Colon (tissue), 2 donors: Measurements from ENCODE around the gene B4GALT1.

Experiments used
- FAIRE-seq: peaks from 2 replicates; lab custom pipeline; 2012; peaks lifted over from hg19 to GRCh38; lab: Jason Lieb, UNC
- donor health status: control.
- donor health status: control.

B4GALT1 gene

DNA sequence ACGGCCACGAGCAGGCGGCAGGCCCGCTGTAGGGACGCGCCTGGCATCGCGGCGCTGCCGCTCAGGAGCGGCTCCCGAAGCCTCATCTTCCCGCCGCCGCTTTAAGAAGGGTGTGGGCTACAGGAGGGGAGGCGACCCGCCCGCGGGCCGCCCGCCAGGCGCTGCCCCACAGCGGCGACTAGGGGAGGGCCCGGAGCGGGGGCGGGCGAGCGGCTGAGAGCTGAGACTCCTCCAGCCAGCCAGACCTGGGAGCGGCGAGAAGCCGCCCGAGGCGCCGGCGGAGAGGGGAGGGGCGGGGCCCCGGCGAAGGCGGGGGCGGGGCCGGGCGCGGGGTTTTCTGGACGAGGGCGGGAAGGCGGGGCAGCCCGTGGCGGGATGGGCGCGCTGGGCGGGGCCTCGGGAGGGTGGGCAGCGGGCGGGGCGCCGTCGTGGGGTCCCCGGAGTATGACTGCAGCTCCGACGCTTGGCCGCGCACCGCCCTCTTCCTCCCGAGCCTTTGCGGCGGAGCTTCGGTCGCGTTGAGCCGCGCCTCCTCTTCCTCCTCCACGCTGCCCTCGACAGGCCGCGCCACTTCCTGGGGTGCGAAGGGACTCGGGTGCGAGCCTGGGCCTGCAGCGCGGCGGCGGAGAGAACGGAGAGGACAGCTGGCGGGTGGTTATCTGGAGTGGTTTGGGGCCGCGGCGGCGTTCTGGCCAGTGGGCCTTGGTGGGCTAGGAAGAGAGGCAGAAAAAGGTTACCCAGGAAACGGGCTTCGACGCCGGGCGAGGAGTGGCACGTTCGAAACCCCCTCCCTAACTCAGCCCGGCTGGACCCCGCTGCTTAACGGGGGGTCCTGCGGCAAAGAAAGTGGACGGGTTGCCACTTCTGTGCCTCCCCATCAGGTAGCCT lies at the start of gene B4GALT1:
B4GALT1 (minus strand) TSS at position 253 of the 888 bp plus-strand sequence; CDS start at position 86, 167 bp downstream.
- no peak for FAIRE-seq

DNA sequence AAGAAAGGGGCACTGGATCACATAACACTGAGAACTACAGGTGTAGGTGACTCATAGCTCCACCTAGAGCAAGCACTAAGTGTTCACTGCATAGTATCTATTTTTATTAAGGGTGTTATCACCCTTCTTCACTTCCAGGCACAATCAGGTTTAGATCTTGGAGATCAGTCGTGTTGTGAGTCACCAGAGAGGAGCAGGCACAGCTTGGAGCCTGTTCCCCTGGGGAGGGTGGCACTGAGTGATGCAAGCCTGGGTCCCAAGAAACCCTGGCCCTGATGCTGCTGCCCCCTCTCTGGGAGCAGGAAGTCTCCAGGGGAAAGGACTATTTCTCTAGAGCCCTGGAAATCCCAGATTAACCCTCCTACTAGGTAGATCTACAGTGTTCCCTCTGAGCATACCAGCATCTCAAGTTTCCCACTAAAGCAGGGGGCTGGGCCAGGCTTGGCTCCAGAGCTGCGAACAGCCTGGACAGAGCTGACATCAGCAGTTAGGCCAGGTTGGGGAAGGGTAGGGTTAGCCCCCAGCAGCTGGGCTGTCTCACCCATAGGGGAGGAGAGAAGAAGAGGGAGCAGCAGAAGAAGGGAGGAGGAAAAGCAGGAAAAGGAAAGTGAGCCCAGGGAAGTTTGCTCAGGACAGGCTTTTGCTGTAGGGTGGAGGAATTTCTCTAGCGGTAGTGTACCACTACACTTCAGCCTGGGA lies 44.7 kb upstream of the B4GALT1 start:
- FAIRE-seq, result no peak

GRCh38 chr9:33210006-33210715 lies 43.0 kb upstream of the B4GALT1 start:
- no peak for FAIRE-seq

- no peak for FAIRE-seq
Measured at GRCh38 chr9:33209394-33209793, 42.3 kb upstream of the B4GALT1 start.

- FAIRE-seq, result no peak
Measured at GRCh38 chr9:33202552-33203201, 35.5 kb upstream of the B4GALT1 start.

GRCh38 chr9:33202018-33202417 lies 34.9 kb upstream of the B4GALT1 start:
- no peak for FAIRE-seq

- FAIRE-seq, result no peak
Measured at GRCh38 chr9:33198165-33198564, 31.0 kb upstream of the B4GALT1 start.

GRCh38 chr9:33197279-33198152 lies 30.4 kb upstream of the B4GALT1 start:
- no peak for FAIRE-seq

DNA sequence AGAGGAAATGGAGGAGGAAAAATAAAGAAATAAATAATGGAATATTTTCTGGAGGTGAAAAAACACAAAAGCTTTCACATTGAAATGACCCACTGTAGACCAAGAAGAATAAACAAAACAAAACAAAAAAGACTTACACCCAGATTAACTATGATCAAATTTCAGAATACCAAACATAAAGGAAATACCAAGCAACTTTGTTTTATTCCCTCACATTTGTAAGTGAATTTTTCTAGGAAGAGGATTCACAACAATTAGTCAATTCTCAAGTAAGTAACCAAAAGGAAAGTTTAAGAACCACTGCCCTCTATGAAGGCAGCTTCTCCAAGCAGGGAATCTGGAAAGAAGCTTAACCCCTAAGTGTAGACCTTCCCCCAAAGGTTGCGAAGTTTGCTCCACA lies 29.6 kb upstream of the B4GALT1 start:
- FAIRE-seq, result no peak

GRCh38 chr9:33193818-33194217 lies 26.7 kb upstream of the B4GALT1 start:
- FAIRE-seq, result no peak

DNA sequence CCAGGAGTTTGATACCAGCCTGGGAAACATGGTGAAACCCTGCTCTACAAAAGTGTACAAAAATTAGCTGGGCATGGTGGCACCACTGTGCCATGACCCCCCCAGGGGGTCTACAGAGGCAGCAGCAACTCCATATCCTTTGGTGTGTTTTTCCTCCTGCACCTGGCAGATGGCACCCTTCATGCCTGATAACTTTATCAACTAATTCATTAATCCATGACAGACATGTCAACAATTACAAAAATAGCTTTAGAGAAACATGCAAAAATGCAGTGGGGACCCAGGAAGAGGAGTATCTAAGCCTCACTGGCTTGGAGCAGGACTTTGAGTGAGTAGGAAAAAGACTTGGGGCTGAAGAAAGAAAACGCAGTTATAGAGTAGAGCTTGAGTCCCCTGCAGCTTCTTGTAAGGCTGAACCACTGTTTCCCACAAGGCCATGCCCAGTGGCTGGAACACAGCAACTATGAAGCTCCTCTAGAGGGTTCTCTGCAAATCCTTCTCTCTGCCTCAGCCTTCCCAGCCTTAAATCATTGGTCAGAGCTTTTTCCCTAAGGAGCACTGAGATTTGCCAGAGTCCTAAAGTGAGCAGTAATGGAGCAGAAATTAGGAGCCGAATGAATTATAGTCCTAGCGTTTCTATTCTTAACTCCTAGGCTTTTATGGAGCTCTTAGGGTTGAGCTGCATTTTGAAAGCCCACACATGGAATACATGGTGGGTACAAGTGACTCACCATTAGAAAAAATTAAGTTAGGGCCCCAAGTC lies 25.5 kb upstream of the B4GALT1 start:
- no peak for FAIRE-seq

GRCh38 chr9:33190021-33190705 lies 23.0 kb upstream of the B4GALT1 start:
- no peak for FAIRE-seq

DNA sequence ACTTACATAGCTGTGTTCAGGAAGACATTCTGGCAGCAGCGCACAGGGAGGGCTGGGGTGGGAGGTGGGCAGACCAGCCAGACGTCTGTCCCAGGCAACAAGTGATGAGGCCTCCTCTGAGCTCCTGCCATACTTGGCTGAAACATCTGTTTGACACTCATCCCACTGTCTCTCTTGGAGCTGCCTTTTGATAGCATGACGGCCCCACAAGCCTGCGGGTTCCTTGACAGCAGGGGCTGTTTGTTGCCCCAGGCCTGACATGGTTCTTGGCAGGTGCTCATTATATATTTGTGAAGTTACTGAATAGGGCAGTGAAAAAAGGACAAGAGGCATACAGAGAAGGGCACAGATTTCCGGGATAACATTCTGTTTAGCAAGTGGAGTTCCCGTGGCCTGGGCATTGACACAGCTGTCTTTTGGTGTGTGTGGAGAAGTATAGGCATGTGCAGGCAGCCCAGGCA lies 22.2 kb upstream of the B4GALT1 start:
- FAIRE-seq, result no peak

DNA sequence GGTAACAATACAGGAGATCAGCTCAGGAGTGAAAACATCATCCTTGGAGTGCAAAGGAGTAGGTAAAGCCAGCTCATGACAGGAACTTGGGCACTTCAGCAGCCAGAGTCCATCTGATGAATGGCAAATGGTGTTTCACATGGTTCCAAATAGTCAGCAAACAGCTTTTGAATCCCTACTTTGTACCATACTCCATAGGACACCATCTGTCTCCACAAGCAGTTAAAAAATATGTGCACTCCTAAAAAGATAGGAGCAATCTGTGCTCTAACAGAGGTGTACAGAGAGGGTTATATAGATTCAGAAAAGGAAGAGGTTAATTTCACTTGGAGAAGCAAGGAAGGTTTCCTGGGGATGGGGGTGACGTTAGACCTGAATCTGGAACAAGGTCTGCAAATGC lies 21.6 kb upstream of the B4GALT1 start:
- FAIRE-seq, result no peak

DNA sequence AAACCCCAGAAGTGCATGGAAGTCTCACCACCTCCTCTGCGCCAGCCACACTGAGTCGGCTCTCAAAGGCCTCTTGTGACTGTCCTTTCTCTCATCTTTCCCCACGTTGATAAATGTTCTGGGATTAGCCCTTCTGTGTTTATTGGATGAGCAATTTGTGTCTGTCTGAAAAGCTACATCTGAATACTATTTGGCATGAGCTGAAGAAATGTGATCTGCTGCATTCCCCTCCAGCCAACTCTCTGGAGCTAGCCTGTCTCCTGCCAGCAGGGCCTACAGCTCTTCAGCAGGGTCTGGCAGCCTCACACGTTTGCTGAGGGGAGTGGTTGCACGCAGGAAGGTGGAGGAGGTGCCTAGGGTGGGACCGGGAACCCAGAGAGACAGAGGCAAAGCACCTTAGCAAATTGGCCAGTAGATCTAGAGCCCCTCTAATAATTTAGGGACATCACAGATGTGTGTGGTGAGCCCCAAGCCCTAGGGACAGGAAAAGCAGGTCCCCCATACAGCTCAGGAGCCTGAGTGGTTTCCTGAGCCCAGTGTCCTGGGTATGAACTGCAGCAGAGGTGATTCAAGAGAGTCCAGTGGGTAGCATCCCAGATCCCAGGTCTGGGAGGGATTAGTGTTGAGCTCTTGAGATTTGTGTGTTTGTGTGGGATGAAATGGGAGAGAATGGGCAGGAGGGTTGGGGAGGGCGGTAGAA lies 20.5 kb upstream of the B4GALT1 start:
- FAIRE-seq, result no peak

GRCh38 chr9:33186457-33187168 lies 19.5 kb upstream of the B4GALT1 start:
- no peak for FAIRE-seq

GRCh38 chr9:33185858-33186257 lies 18.7 kb upstream of the B4GALT1 start:
- no peak for FAIRE-seq

GRCh38 chr9:33185406-33185805 lies 18.3 kb upstream of the B4GALT1 start:
- no peak for FAIRE-seq
